Measurements from ENCODE around the gene IFT57.

IFT57 gene

DNA sequence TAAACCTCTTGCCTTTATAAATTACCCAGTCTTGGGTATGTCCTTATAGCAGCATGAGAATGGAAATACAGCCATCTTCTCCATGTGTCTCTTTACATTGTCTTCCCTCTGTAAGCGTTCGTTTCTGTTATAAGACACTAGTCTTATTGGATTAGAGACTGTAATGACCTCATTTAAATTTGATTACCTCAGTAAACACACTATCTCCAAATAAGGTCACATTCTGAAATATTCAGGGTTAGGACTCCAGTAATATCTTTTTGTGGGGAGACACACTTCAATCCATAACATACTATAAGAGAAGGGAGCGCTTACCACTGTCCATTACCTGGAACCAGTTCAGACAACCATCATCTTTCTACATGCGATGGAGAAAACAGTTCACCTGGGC is 97.1 kb downstream of the IFT57 start:
- DNase-seq (ENCODE audit: low spot score) = no peak

GRCh38 chr3:108124337-108125152 is 97.7 kb downstream of the IFT57 start:
- peak; percentile 26 for DNase-seq (ENCODE audit: low spot score)

GRCh38 chr3:108123326-108123725 is 98.9 kb downstream of the IFT57 start:
- no peak for DNase-seq (ENCODE audit: low spot score)

DNA sequence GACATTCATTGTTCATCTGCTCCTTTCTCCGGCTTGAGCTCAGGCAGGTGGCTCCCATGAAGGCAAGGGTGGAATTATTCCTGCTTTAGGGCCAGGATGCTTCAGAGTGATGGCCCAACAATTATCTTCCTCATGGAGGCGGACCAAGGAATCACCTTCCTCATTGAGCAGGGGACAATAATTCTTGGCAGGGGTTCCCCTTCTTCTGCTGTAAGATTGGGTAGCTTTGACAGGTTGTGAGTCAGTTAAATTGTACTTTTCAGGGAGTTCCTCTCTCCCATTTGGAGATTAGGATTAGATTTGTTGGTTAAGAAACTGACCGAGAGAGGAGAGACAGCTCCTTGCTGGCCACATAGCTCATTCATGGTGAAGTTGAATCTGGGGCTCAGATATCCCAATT is 99.9 kb downstream of the IFT57 start:
- DNase-seq (ENCODE audit: low spot score) = no peak

DNA sequence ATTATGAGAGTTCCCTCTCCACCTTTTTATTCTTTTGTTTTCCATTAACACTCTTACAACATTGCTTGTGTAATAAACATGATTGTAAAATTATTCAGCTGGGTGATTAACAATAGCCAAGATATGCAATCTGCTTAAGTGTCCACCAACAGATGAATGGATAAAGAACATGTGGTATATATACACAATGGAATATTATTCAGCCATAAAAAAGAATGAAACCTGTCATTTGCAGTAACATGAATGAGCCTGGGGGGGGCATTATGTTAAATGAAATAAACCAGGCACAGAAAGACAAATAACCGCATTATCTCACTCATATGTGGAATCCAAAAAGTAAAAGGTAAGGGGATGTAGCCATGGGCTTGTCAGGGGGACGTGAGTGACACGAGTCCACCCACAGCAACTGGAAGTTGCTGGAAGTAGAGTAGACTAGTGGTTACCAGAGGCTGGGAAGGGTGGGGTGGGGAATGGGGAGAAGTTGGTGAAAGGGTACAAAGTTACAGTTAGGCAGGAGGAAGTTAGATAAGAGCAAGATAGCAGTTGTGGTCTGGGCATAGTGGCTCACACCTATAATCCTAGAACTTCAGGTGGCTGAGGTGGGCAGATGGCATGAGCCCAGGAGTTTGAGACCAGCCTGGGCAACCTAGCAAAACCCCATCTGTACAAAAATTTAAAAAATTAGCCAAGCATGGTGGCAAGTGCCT is 102.7 kb downstream of the IFT57 start:
- no peak for DNase-seq (ENCODE audit: low spot score)

DNA sequence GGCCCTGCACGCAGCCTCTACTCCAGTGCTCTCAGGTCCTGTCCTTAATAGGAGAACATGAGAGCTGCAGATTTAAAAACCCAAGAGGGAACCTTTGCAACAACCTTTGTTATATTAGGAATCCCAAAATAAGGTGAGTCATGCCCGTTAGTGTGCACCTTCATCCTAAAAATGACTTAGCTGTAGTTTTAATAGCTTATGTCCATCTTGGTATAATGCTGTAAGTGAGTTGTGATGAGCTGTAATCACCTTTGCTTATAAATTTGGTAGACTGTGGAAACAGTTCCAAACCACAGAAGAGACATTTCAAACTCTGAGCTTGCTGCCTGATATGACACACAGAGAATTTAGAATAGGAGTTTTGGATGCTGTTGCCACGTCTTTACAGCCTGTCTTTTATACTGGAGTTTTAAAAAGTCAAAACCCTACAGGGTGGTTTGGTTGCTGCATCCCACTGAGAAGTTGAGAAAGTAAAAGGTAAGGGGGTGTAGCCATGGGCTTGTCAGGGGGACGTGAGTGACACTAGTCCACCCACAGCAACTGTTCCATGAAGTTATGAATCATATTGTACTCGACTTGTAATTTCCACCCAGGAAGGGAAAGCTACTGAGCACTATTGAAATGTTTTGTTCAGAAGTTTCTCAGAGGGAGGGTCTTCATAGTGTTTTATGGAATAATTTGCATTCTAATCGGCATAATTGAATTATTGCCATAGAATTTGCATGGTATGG is 104.0 kb downstream of the IFT57 start:
- DNase-seq (ENCODE audit: low spot score) = no peak

DNA sequence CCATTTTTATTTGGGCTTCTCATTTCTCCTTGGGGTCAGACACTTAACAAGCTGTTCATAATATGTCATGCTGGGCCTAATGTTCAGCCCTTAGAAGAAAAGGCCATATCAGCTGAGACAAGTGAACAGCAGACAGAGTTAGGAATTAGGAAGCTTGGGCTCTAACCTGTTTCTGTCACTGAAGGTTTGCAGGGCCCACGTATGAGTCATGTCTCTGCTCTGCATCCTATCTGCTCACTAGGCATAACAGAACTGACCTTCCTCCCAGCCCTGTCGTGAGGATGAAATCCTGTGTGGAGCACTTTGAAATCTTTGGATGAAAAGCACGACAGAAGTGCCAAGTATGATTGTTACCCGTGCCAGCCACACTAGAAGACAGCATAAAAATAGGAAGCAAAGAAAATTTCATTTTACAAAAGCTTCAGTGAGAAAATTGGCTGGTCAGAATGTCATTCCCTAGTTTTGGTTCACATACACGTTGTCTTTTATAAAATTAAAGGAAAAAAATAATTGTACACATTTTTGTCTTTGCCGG is 104.9 kb downstream of the IFT57 start:
- peak; percentile 64 for DNase-seq (ENCODE audit: low spot score)

- DNase-seq (ENCODE audit: low spot score) = no peak
Measured at GRCh38 chr3:108114423-108115065, 107.7 kb downstream of the IFT57 start.

GRCh38 chr3:108113975-108114374 is 108.2 kb downstream of the IFT57 start:
- DNase-seq (ENCODE audit: low spot score) = no peak

GRCh38 chr3:108110934-108111333 is 111.3 kb downstream of the IFT57 start:
- no peak for DNase-seq (ENCODE audit: low spot score)

All from kidney tubule cell (primary cell).